ENCODE data around the gene HERPUD2. TPM values are rescaled to one million over a fixed set of nuclear protein-coding genes. Genes with fewer than 3 reads are reported as not detected.

The HERPUD2 gene
- total and polyA plus RNA-seq, 2 experiments from 2014 or later, result 15.2 to 22.7 TPM

GRCh38 chr7:35727571-35727970 lies 32.6 kb upstream of the HERPUD2 start:
- 87 to 92% methylated on average over 2 of the region's 2 CpGs for WGBS, 2 experiments (ENCODE audit: low coverage in 1 of 2, low lambda C conversion rate in 2 of 2, missing lambda C conversion rate in 2 of 2)
- peak; percentile 75 for DNase-seq
- no peak overlapping the region for H3K9ac ChIP-seq
- 0 out of 2 replicates have a peak, but pooled peaks cover 5% of the 10 kb centered on the region for H3K27me3 ChIP-seq (replicated peaks; ENCODE audit: insufficient read depth)
- H3K79me2 ChIP-seq (ENCODE audit: insufficient read depth), result no peaks in the 10 kb centered on the region
- no peaks in the 10 kb centered on the region for H3K36me3 ChIP-seq (ENCODE audit: low read depth)
- H3K27ac ChIP-seq, result no peak overlapping the region
- no peak overlapping the region for H3K4me3 ChIP-seq
- H3K4me1 ChIP-seq (ENCODE audit: insufficient read depth), result no peaks in the 10 kb centered on the region
- H2AFZ ChIP-seq, result no peak overlapping the region
- no peak overlapping the region for H3K4me2 ChIP-seq (ENCODE audit: unreplicated experiment)
- H3K9me2 ChIP-seq (ENCODE audit: insufficient read depth), result no peaks in the 10 kb centered on the region
- TF ChIP-seq EZH2phosphoT487 (IDR thresholded peaks at IDR 0.05; ENCODE audit: insufficient read depth, low read depth) (no peak), EZH2 (IDR thresholded peaks at IDR 0.05; ENCODE audit: insufficient read depth, poor library complexity, severe bottlenecking) (no peak)
- in situ Hi-C loops (cut with MboI), result no loop called here
- H3K9me3 ChIP-seq (ENCODE audit: low read depth), result no peaks in the 10 kb centered on the region
- H3F3A ChIP-seq (ENCODE audit: insufficient read depth), result no peaks in the 10 kb centered on the region
- no peaks in the 10 kb centered on the region for H4K20me1 ChIP-seq (ENCODE audit: insufficient read depth)

GRCh38 chr7:35726654-35727053 lies 31.7 kb upstream of the HERPUD2 start:
- H3K4me2 ChIP-seq (ENCODE audit: unreplicated experiment), result no peak overlapping the region
- no peak for DNase-seq
- H4K20me1 ChIP-seq (ENCODE audit: insufficient read depth), result no peaks in the 10 kb centered on the region
- 85% methylated on average over 3 of the region's 3 CpGs for whole genome bisulfite sequencing, 2 experiments (ENCODE audit: low coverage in 1 of 2, low lambda C conversion rate in 2 of 2, missing lambda C conversion rate in 2 of 2)
- no peak overlapping the region for H3K9ac ChIP-seq
- no peak overlapping the region for H2AFZ ChIP-seq
- 0 out of 2 replicates have a peak, but pooled peaks cover 5% of the 10 kb centered on the region for H3K27me3 ChIP-seq (replicated peaks; ENCODE audit: insufficient read depth)
- no peaks in the 10 kb centered on the region for H3F3A ChIP-seq (ENCODE audit: insufficient read depth)
- in situ Hi-C loops (cut with MboI), result no loop called here
- H3K9me2 ChIP-seq (ENCODE audit: insufficient read depth), result no peaks in the 10 kb centered on the region
- H3K36me3 ChIP-seq (ENCODE audit: low read depth), result no peaks in the 10 kb centered on the region
- H3K4me1 ChIP-seq (ENCODE audit: insufficient read depth), result no peaks in the 10 kb centered on the region
- TF ChIP-seq EZH2phosphoT487 (IDR thresholded peaks at IDR 0.05; ENCODE audit: insufficient read depth, low read depth), result no peak
- no peak for TF ChIP-seq EZH2 (IDR thresholded peaks at IDR 0.05; ENCODE audit: insufficient read depth, poor library complexity, severe bottlenecking)
- H3K79me2 ChIP-seq (ENCODE audit: insufficient read depth), result no peaks in the 10 kb centered on the region
- H3K9me3 ChIP-seq (ENCODE audit: low read depth), result no peaks in the 10 kb centered on the region
- no peak overlapping the region for H3K27ac ChIP-seq
- no peak overlapping the region for H3K4me3 ChIP-seq

- no peak overlapping the region for H3K4me2 ChIP-seq (ENCODE audit: unreplicated experiment)
- no peaks in the 10 kb centered on the region for H3K4me1 ChIP-seq (ENCODE audit: insufficient read depth)
- no peaks in the 10 kb centered on the region for H3K79me2 ChIP-seq (ENCODE audit: insufficient read depth)
- H3K9me2 ChIP-seq (ENCODE audit: insufficient read depth), result no peaks in the 10 kb centered on the region
- no peaks in the 10 kb centered on the region for H3K36me3 ChIP-seq (ENCODE audit: low read depth)
- TF ChIP-seq EZH2phosphoT487 (IDR thresholded peaks at IDR 0.05; ENCODE audit: insufficient read depth, low read depth) (no peak), EZH2 (IDR thresholded peaks at IDR 0.05; ENCODE audit: insufficient read depth, poor library complexity, severe bottlenecking) (no peak)
- no peak for DNase-seq
- H3K27me3 ChIP-seq (replicated peaks; ENCODE audit: insufficient read depth), result 0 out of 2 replicates have a peak, but pooled peaks cover 2% of the 10 kb centered on the region
- no peak overlapping the region for H3K9ac ChIP-seq
- no peaks in the 10 kb centered on the region for H4K20me1 ChIP-seq (ENCODE audit: insufficient read depth)
- no peaks in the 10 kb centered on the region for H3K9me3 ChIP-seq (ENCODE audit: low read depth)
- in situ Hi-C loops (cut with MboI), result no loop called here
- H2AFZ ChIP-seq, result no peak overlapping the region
- 84 to 85% methylated on average over 10 of the region's 10 CpGs for WGBS, 2 experiments (ENCODE audit: low coverage in 1 of 2, low lambda C conversion rate in 2 of 2, missing lambda C conversion rate in 2 of 2)
- no peak overlapping the region for H3K4me3 ChIP-seq
- no peaks in the 10 kb centered on the region for H3F3A ChIP-seq (ENCODE audit: insufficient read depth)
- no peak overlapping the region for H3K27ac ChIP-seq
These were observed 30.3 kb upstream of the HERPUD2 start for GRCh38 chr7:35725280-35725680.

- in situ Hi-C loops (cut with MboI), result loop anchor here (25.0 kb wide), 1 partner anchor 589 kb away; no protein-coding TSS in a partner anchor
- Histone ChIP-seq H3F3A (ENCODE audit: insufficient read depth) (no peaks in the 10 kb centered on the region), H3K36me3 (ENCODE audit: low read depth) (no peaks in the 10 kb centered on the region), H3K4me3 (no peak overlapping the region), H3K4me2 (ENCODE audit: unreplicated experiment) (no peak overlapping the region), H3K79me2 (ENCODE audit: insufficient read depth) (no peaks in the 10 kb centered on the region), H2AFZ (no peak overlapping the region), H3K4me1 (ENCODE audit: insufficient read depth) (no peaks in the 10 kb centered on the region), H3K27me3 (replicated peaks; ENCODE audit: insufficient read depth) (no peaks in the 10 kb centered on the region), H3K9me2 (ENCODE audit: insufficient read depth) (no peaks in the 10 kb centered on the region), H3K9ac (no peak overlapping the region), H3K9me3 (ENCODE audit: low read depth) (no peaks in the 10 kb centered on the region), H4K20me1 (ENCODE audit: insufficient read depth) (no peaks in the 10 kb centered on the region), H3K27ac (no peak overlapping the region)
- TF ChIP-seq EZH2 (IDR thresholded peaks at IDR 0.05; ENCODE audit: insufficient read depth, poor library complexity, severe bottlenecking), result no peak
- no peak for TF ChIP-seq EZH2phosphoT487 (IDR thresholded peaks at IDR 0.05; ENCODE audit: insufficient read depth, low read depth)
- DNase-seq, result peak; percentile 65
- 43 to 46% methylated on average over 4 of the region's 4 CpGs for WGBS, 2 experiments (ENCODE audit: low coverage in 1 of 2, low lambda C conversion rate in 2 of 2, missing lambda C conversion rate in 2 of 2)
These were observed 28.1 kb upstream of the HERPUD2 start for GRCh38 chr7:35723011-35723410.
